ENCODE results near the gene CCL11.

The CCL11 gene

GRCh38 chr17:34285286-34285792 lies at the start of gene CCL11:
Gene CCL11, plus strand, starts transcription at chr17:34285742. Its CDS starts 67 bp downstream, at chr17:34285809.
- no peak for TF ChIP-seq CTCF (IDR thresholded peaks at IDR 0.05)
- no peak for DNase-seq (ENCODE audit: low spot score)

GRCh38 chr17:34236281-34236892 lies 49.2 kb upstream of the CCL11 start:
- peak overlapping the region; percentile 50 to 56 for H3K27ac ChIP-seq
- no peak for DNase-seq (ENCODE audit: low spot score)
- no peak overlapping the region for H3K4me3 ChIP-seq
- no peak for TF ChIP-seq CTCF (IDR thresholded peaks at IDR 0.05)

More at GRCh38 chr17:34285286-34285792, at the start of gene CCL11:
- Histone ChIP-seq H3K4me3 (no peak within 1 kb of the TSS), H3K27ac (no peak within 1 kb of the TSS)

- Histone ChIP-seq H3K4me3 (no peak overlapping the region), H3K27ac (no peak overlapping the region)
- no peak for DNase-seq (ENCODE audit: low spot score)
- TF ChIP-seq CTCF (IDR thresholded peaks at IDR 0.05): no peak
Measured at GRCh38 chr17:34237458-34237857, 48.1 kb upstream of the CCL11 start.

- H3K4me3 ChIP-seq: no peak overlapping the region
- no peak for TF ChIP-seq CTCF (IDR thresholded peaks at IDR 0.05)
- H3K27ac ChIP-seq: no peak overlapping the region
- no peak for DNase-seq (ENCODE audit: low spot score)
Measured at GRCh38 chr17:34241062-34241461, 44.5 kb upstream of the CCL11 start.

GRCh38 chr17:34242587-34243363 lies 42.8 kb upstream of the CCL11 start:
- H3K4me3 ChIP-seq: no peak overlapping the region
- H3K27ac ChIP-seq: peak overlapping the region in 1 of 2 donors; percentile 64
- TF ChIP-seq CTCF (IDR thresholded peaks at IDR 0.05): no peak
- no peak for DNase-seq (ENCODE audit: low spot score)

GRCh38 chr17:34243364-34244320 lies 41.9 kb upstream of the CCL11 start:
- Histone ChIP-seq H3K4me3 (no peak overlapping the region), H3K27ac (peak overlapping the region in 1 of 2 donors; percentile 33)
- TF ChIP-seq CTCF (IDR thresholded peaks at IDR 0.05): no peak
- no peak for DNase-seq (ENCODE audit: low spot score)

All from coronary artery (tissue), 2 donors.